B cell (primary cell): ENCODE results near the gene PAIP2.

ENCODE experiments used
- EZH2 ChIP-seq: IDR thresholded peaks from 2 replicates; pipeline ENCODE4 v1.6.1; 2012; ENCODE audit warnings: borderline replicate concordance, low read depth, mild to moderate bottlenecking, moderate library complexity, low read length; ENCODE audit not compliant: insufficient read depth, poor library complexity, severe bottlenecking
- TF ChIP-seq, protein P1 (sequence below): fragments of 200-600 bp; IDR thresholded peaks from one replicate; pipeline ENCODE4 v1.8.0; 2022; ENCODE audit warnings: antibody characterized with exemption, mild to moderate bottlenecking

GRCh38 chr5:139312075-139312474 lies 29.6 kb upstream of the PAIP2 start:
- TF ChIP-seq, protein P1, sequence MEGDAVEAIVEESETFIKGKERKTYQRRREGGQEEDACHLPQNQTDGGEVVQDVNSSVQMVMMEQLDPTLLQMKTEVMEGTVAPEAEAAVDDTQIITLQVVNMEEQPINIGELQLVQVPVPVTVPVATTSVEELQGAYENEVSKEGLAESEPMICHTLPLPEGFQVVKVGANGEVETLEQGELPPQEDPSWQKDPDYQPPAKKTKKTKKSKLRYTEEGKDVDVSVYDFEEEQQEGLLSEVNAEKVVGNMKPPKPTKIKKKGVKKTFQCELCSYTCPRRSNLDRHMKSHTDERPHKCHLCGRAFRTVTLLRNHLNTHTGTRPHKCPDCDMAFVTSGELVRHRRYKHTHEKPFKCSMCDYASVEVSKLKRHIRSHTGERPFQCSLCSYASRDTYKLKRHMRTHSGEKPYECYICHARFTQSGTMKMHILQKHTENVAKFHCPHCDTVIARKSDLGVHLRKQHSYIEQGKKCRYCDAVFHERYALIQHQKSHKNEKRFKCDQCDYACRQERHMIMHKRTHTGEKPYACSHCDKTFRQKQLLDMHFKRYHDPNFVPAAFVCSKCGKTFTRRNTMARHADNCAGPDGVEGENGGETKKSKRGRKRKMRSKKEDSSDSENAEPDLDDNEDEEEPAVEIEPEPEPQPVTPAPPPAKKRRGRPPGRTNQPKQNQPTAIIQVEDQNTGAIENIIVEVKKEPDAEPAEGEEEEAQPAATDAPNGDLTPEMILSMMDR: no peak
- TF ChIP-seq EZH2: no peak
